WI38 (cell line): ENCODE results near the gene CYP4V2.

Experiments used
- H3K4me3 ChIP-seq: 2 replicates; pipeline ENCODE4 v1.5.1; 2011; ENCODE audit warnings: low read depth, mild to moderate bottlenecking, control low read depth, low read length
- CTCF ChIP-seq: IDR thresholded peaks from 2 replicates; pipeline ENCODE4 v1.5.1; 2012; ENCODE audit warnings: low read depth, mild to moderate bottlenecking, control low read depth, low read length

CYP4V2 gene

GRCh38 chr4:186258216-186258811 is 66.9 kb downstream of the CYP4V2 start:
- no peak for TF ChIP-seq CTCF
- no peak overlapping the region for H3K4me3 ChIP-seq

- no peak for TF ChIP-seq CTCF
These were observed 68.7 kb downstream of the CYP4V2 start for GRCh38 chr4:186260117-186260503.

More at GRCh38 chr4:186260117-186260503, 68.7 kb downstream of the CYP4V2 start:
- no peak overlapping the region for H3K4me3 ChIP-seq
